GM23338 (cell line): ENCODE results near the gene ZNF580.

Experiments
- CREB1 ChIP-seq: fragments of 250-450 bp; sonication (Bioruptor Pico); IDR thresholded peaks from 2 replicates; pipeline ENCODE4 v1.5.0; 2020; ENCODE audit warnings: low read depth, mild to moderate bottlenecking, moderate library complexity
- CTCF ChIP-seq, 2 experiments: fragments of 200-600 bp in 1 of 2; sonication (generic) in 1 of 2; conservative IDR thresholded peaks; 2 replicates each; pipeline versions ENCODE4 v1.5.1 to v1.6.1; 2016 to 2017; ENCODE audit warnings: antibody characterized with exemption in 2 of 2, low read depth in 2 of 2, mild to moderate bottlenecking in 2 of 2, moderate library complexity in 1 of 2
- ETS1 ChIP-seq: IDR thresholded peaks from 2 replicates; pipeline ENCODE4 v1.6.1; 2016; ENCODE audit warnings: antibody characterized with exemption
- EZH2 ChIP-seq: fragments of 200-600 bp; sonication (generic); IDR thresholded peaks from one replicate; pipeline ENCODE4 v1.8.0; 2017; ENCODE audit warnings: antibody characterized with exemption, mild to moderate bottlenecking, low read depth; ENCODE audit not compliant: unreplicated experiment
- EZH2phosphoT487 ChIP-seq: fragments of 200-600 bp; sonication (generic); IDR thresholded peaks from one replicate; pipeline ENCODE4 v1.8.1; 2018; ENCODE audit warnings: antibody characterized with exemption; ENCODE audit not compliant: unreplicated experiment
- POLR2AphosphoS5 ChIP-seq: IDR thresholded peaks from 2 replicates; pipeline ENCODE4 v1.6.1; 2016; ENCODE audit warnings: antibody characterized with exemption, low read depth
- REST ChIP-seq: IDR thresholded peaks from one replicate; pipeline ENCODE4 v1.6.1; 2018; ENCODE audit warnings: antibody characterized with exemption; ENCODE audit not compliant: unreplicated experiment

GRCh38 chr19:55689411-55690108 lies 48.8 kb downstream of the ZNF580 start:
- TF ChIP-seq CTCF (conservative IDR thresholded peaks at IDR 0.05; ENCODE audit: low read depth in 2 of 2) (no peak), POLR2AphosphoS5 (no peak), REST (no peak), EZH2phosphoT487 (no peak), ETS1 (no peak), EZH2 (no peak), CREB1 (CRISPR knock-in tag) (no peak)
